ENCODE data around the gene PPFIA4.

The PPFIA4 gene

DNA sequence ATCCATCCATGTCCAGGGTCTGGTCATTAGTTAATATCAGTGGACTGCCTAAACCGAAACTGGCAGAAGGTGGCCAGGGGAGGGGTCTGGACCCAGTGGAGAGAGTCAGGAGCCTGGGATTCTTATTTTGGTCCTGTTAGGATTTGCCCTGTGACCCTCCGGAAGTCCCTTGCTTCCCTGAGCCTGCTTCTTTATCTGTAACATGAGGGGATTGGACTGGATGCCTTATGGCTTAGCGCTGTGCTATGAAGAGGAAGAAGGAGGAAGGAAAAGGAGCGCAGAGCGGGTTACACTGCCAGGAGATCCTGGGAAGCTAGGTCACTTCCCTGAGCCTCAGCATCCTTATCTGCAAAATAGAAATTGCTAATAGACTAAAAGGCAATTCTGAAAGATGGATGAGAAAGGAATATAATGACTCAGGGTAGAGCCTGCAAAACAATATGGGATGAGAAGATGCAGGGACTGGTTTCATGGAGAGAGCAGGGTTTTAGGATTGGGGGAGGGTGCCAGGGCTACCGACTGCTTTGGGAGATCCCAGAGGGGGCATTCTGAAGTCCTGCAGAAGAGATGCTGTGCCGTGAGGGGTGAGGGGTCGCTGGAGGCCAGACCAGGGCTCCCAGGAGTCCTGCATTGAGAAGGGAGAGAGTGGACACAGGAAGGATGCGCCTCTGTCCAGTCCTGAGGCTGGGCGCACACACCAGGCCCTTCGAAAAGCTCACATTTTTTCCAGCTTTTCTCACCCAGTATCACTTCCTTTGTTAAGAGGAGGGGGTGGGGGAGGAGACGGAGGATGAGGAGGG, 100.8 kb downstream of the PPFIA4 start:
- DNase-seq (ENCODE audit: low spot score): no peak

DNA sequence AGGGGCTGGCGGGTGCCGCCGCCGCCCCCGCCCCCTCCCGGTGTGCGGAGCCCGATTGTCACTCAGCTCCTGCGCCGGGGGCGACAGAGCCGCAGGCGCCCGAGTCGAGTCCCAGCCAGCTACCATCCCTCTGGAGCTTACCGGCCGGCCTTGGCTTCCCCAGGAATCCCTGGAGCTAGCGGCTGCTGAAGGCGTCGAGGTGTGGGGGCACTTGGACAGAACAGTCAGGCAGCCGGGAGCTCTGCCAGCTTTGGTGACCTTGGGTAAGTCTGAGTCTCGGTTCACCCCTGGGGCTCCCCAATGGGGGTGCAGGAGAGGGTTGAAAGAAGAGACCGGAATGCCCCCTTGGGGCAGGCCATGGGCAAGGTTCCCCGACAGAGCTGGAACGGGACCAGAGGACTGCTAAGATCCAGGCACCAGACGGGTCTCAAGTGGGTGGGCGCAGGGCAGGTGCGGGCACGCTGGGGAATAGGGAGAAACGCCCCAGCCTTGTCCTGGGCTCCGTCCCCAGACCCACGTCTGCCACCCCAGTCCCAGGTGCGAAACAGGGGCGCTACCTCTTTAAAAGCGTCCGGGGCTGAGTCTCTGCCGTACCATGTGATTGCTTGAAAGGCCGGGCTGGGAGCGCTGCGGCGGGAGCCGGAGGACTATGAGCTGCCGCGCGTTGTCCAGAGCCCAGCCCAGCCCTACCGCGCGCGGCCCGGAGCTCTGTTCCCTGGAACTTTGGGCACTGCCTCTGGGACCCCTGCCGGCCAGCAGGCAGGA, 101.6 kb downstream of the PPFIA4 start, which contains the start of gene ADORA1:
Gene ADORA1, plus strand, starts transcription at position 61 of the 765 bp plus-strand sequence. CDS start 1,116 bp downstream, outside the sequence.
- peak; percentile 76 for DNase-seq (ENCODE audit: low spot score)

GRCh38 chr1:203128431-203128715, 102.1 kb downstream of the PPFIA4 start:
- no peak for DNase-seq (ENCODE audit: low spot score)

Measured in AG08396 (cell line).